ENCODE measurements around the gene SSR1.
"Not testable (repeated sequence)": the region's sequence is repeated elsewhere in the genome, so short reads cannot be mapped to it uniquely, and the experiment has no call there.

Gene SSR1

GRCh38 chr6:7328243-7328642 is 15.2 kb upstream of the SSR1 start:
- H3K4me3 ChIP-seq (ENCODE audit: insufficient read length, low read depth), result no peak overlapping the region
- no peaks in the 10 kb centered on the region for H3K9me3 ChIP-seq (ENCODE audit: insufficient read depth, low read length)
- no peaks in the 10 kb centered on the region for H3K36me3 ChIP-seq (ENCODE audit: insufficient read depth, insufficient read length, low read length)
- TF ChIP-seq ZNF274 (IDR thresholded peaks at IDR 0.05; ENCODE audit: low read depth, low read length) (no peak), YY1 (IDR thresholded peaks at IDR 0.05; ENCODE audit: insufficient read depth, insufficient read length) (no peak), SUZ12 (IDR thresholded peaks at IDR 0.05; ENCODE audit: extremely low read depth, insufficient read depth, insufficient read length) (no peak)
- H3K9ac ChIP-seq (ENCODE audit: insufficient read length, low read depth), result no peak overlapping the region
- H3K27me3 ChIP-seq (ENCODE audit: insufficient read depth, insufficient read length), result no peaks in the 10 kb centered on the region
- DNase-seq (ENCODE audit: low read depth, low spot score), result no peak
- no peaks in the 10 kb centered on the region for H3K4me1 ChIP-seq (ENCODE audit: insufficient read depth, insufficient read length)

GRCh38 chr6:7325750-7326149 is 12.8 kb upstream of the SSR1 start:
- TF ChIP-seq ZNF274 (IDR thresholded peaks at IDR 0.05; ENCODE audit: low read depth, low read length) (no peak), SUZ12 (IDR thresholded peaks at IDR 0.05; ENCODE audit: extremely low read depth, insufficient read depth, insufficient read length) (no peak), YY1 (IDR thresholded peaks at IDR 0.05; ENCODE audit: insufficient read depth, insufficient read length) (no peak)
- H3K9ac ChIP-seq (ENCODE audit: insufficient read length, low read depth), result no peak overlapping the region
- H3K4me3 ChIP-seq (ENCODE audit: insufficient read length, low read depth), result no peak overlapping the region
- H3K36me3 ChIP-seq (ENCODE audit: insufficient read depth, insufficient read length, low read length), result no peaks in the 10 kb centered on the region
- no peaks in the 10 kb centered on the region for H3K27me3 ChIP-seq (ENCODE audit: insufficient read depth, insufficient read length)
- no peaks in the 10 kb centered on the region for H3K9me3 ChIP-seq (ENCODE audit: insufficient read depth, low read length)
- no peaks in the 10 kb centered on the region for H3K4me1 ChIP-seq (ENCODE audit: insufficient read depth, insufficient read length)
- no peak for DNase-seq (ENCODE audit: low read depth, low spot score)

GRCh38 chr6:7324520-7324919 is 11.5 kb upstream of the SSR1 start:
- DNase-seq (ENCODE audit: low read depth, low spot score), result no peak

GRCh38 chr6:7323074-7323473 is 10.1 kb upstream of the SSR1 start:
- no peak for TF ChIP-seq SUZ12 (IDR thresholded peaks at IDR 0.05; ENCODE audit: extremely low read depth, insufficient read depth, insufficient read length)
- no peak for TF ChIP-seq YY1 (IDR thresholded peaks at IDR 0.05; ENCODE audit: insufficient read depth, insufficient read length)
- TF ChIP-seq ZNF274 (IDR thresholded peaks at IDR 0.05; ENCODE audit: low read depth, low read length), result no peak

More at GRCh38 chr6:7324520-7324919, 11.5 kb upstream of the SSR1 start:
- no peaks in the 10 kb centered on the region for H3K27me3 ChIP-seq (ENCODE audit: insufficient read depth, insufficient read length)
- no peaks in the 10 kb centered on the region for H3K9me3 ChIP-seq (ENCODE audit: insufficient read depth, low read length)
- TF ChIP-seq ZNF274 (IDR thresholded peaks at IDR 0.05; ENCODE audit: low read depth, low read length) (no peak), YY1 (IDR thresholded peaks at IDR 0.05; ENCODE audit: insufficient read depth, insufficient read length) (no peak), SUZ12 (IDR thresholded peaks at IDR 0.05; ENCODE audit: extremely low read depth, insufficient read depth, insufficient read length) (no peak)
- no peak overlapping the region for H3K9ac ChIP-seq (ENCODE audit: insufficient read length, low read depth)
- no peaks in the 10 kb centered on the region for H3K36me3 ChIP-seq (ENCODE audit: insufficient read depth, insufficient read length, low read length)
- H3K4me3 ChIP-seq (ENCODE audit: insufficient read length, low read depth), result no peak overlapping the region
- no peaks in the 10 kb centered on the region for H3K4me1 ChIP-seq (ENCODE audit: insufficient read depth, insufficient read length)

GRCh38 chr6:7321866-7322265 is 8.9 kb upstream of the SSR1 start:
- not testable (repeated sequence) for H3K27me3 ChIP-seq (ENCODE audit: insufficient read depth, insufficient read length); DNase-seq (ENCODE audit: low read depth, low spot score); H3K36me3 ChIP-seq (ENCODE audit: insufficient read depth, insufficient read length, low read length); H3K9me3 ChIP-seq (ENCODE audit: insufficient read depth, low read length); H3K9ac ChIP-seq (ENCODE audit: insufficient read length, low read depth); H3K4me1 ChIP-seq (ENCODE audit: insufficient read depth, insufficient read length); H3K4me3 ChIP-seq (ENCODE audit: insufficient read length, low read depth)

More at GRCh38 chr6:7323074-7323473, 10.1 kb upstream of the SSR1 start:
- H3K9ac ChIP-seq (ENCODE audit: insufficient read length, low read depth), result no peak overlapping the region
- no peaks in the 10 kb centered on the region for H3K36me3 ChIP-seq (ENCODE audit: insufficient read depth, insufficient read length, low read length)
- H3K9me3 ChIP-seq (ENCODE audit: insufficient read depth, low read length), result no peaks in the 10 kb centered on the region
- H3K4me1 ChIP-seq (ENCODE audit: insufficient read depth, insufficient read length), result no peaks in the 10 kb centered on the region
- no peaks in the 10 kb centered on the region for H3K27me3 ChIP-seq (ENCODE audit: insufficient read depth, insufficient read length)
- DNase-seq (ENCODE audit: low read depth, low spot score), result no peak
- no peak overlapping the region for H3K4me3 ChIP-seq (ENCODE audit: insufficient read length, low read depth)

GRCh38 chr6:7319406-7319805 is 6.4 kb upstream of the SSR1 start:
- DNase-seq (ENCODE audit: low read depth, low spot score); H3K4me1 ChIP-seq (ENCODE audit: insufficient read depth, insufficient read length); H3K36me3 ChIP-seq (ENCODE audit: insufficient read depth, insufficient read length, low read length); H3K27me3 ChIP-seq (ENCODE audit: insufficient read depth, insufficient read length); H3K9ac ChIP-seq (ENCODE audit: insufficient read length, low read depth); H3K4me3 ChIP-seq (ENCODE audit: insufficient read length, low read depth); H3K9me3 ChIP-seq (ENCODE audit: insufficient read depth, low read length): not testable (repeated sequence)

GRCh38 chr6:7317538-7317937 is 4.5 kb upstream of the SSR1 start:
- no peaks in the 10 kb centered on the region for H3K27me3 ChIP-seq (ENCODE audit: insufficient read depth, insufficient read length)
- no peak overlapping the region for H3K4me3 ChIP-seq (ENCODE audit: insufficient read length, low read depth)
- no peak for DNase-seq (ENCODE audit: low read depth, low spot score)
- no peaks in the 10 kb centered on the region for H3K36me3 ChIP-seq (ENCODE audit: insufficient read depth, insufficient read length, low read length)
- H3K4me1 ChIP-seq (ENCODE audit: insufficient read depth, insufficient read length), result no peaks in the 10 kb centered on the region
- H3K9me3 ChIP-seq (ENCODE audit: insufficient read depth, low read length), result no peaks in the 10 kb centered on the region
- TF ChIP-seq SUZ12 (IDR thresholded peaks at IDR 0.05; ENCODE audit: extremely low read depth, insufficient read depth, insufficient read length), result no peak
- no peak for TF ChIP-seq ZNF274 (IDR thresholded peaks at IDR 0.05; ENCODE audit: low read depth, low read length)
- no peak for TF ChIP-seq YY1 (IDR thresholded peaks at IDR 0.05; ENCODE audit: insufficient read depth, insufficient read length)
- H3K9ac ChIP-seq (ENCODE audit: insufficient read length, low read depth), result no peak overlapping the region
